Pulmonary artery endothelial cell (primary cell): Measurements from ENCODE around the gene P2RX6. TPM values are rescaled to one million over a fixed set of nuclear protein-coding genes. Genes with fewer than 3 reads are reported as not detected.
A peak's percentile ranks its signal among the peaks of the same experiment; 100 is the strongest.

Experiments used
- DNase-seq: peaks from one replicate; pipeline ENCODE4 v3.0.0-alpha.2; 2011; ENCODE audit warnings: low read depth, low spot score
- total RNA-seq: library from RNA; depleted of rRNA; stranded (reverse); fragments of >200 nt; gene quantifications from 2 replicates; pipeline ENCODE4 v1.2.3, GENCODE V29; 2014

P2RX6 gene
- total RNA-seq, 1 donor from 2014 or later, result 0.07 TPM

GRCh38 chr22:21012446-21013407 is 2.2 kb upstream of the P2RX6 start:
- no peak for DNase-seq

GRCh38 chr22:21013657-21014201 is 1.2 kb upstream of the P2RX6 start:
- no peak for DNase-seq

GRCh38 chr22:21014202-21014725 is 701 bp upstream of the P2RX6 start:
- DNase-seq, result peak; percentile 64

GRCh38 chr22:21015466-21016006 is 571 bp downstream of the P2RX6 start:
- no peak for DNase-seq

GRCh38 chr22:21016644-21017420 is 1.9 kb downstream of the P2RX6 start:
- no peak for DNase-seq

GRCh38 chr22:21018314-21018713 is 3.3 kb downstream of the P2RX6 start:
- no peak for DNase-seq

GRCh38 chr22:21020802-21021429 is 6.0 kb downstream of the P2RX6 start:
- DNase-seq, result no peak

GRCh38 chr22:21022507-21022906 is 7.5 kb downstream of the P2RX6 start:
- DNase-seq, result no peak

- no peak for DNase-seq
Measured at GRCh38 chr22:21022955-21023614, 8.1 kb downstream of the P2RX6 start.

- no peak for DNase-seq
Measured at GRCh38 chr22:21025266-21025665, 10.3 kb downstream of the P2RX6 start.

GRCh38 chr22:21025763-21026755 is 11.1 kb downstream of the P2RX6 start:
- no peak for DNase-seq

GRCh38 chr22:21026783-21027692 is 12.1 kb downstream of the P2RX6 start:
- no peak for DNase-seq

GRCh38 chr22:21028277-21029251 is 13.6 kb downstream of the P2RX6 start:
- DNase-seq, result no peak

GRCh38 chr22:21029486-21030025 is 14.6 kb downstream of the P2RX6 start:
- DNase-seq, result no peak

GRCh38 chr22:21030032-21030431 is 15.1 kb downstream of the P2RX6 start:
- no peak for DNase-seq

- no peak for DNase-seq
Measured at GRCh38 chr22:21030621-21031544, 15.9 kb downstream of the P2RX6 start.
